H9 (cell line): ENCODE measurements around the gene CHD1. TPM values are rescaled to one million over a fixed set of nuclear protein-coding genes. Genes with fewer than 3 reads are reported as not detected.

Experiments used
- DNase-seq: peaks from one replicate; pipeline ENCODE4 v3.0.0-alpha.2; 2017
- H2AFZ ChIP-seq: one replicate; pipeline ENCODE4 v1.6.1; 2013; ENCODE audit warnings: mild to moderate bottlenecking, low read length, control low read depth, moderate library complexity
- H2AK5ac ChIP-seq: 2 replicates; pipeline ENCODE4 v1.6.1; 2013; ENCODE audit warnings: low read length, control low read depth, mixed read lengths; ENCODE audit not compliant: insufficient read length
- H2BK120ac ChIP-seq: one replicate; pipeline ENCODE4 v1.6.1; 2013; ENCODE audit warnings: low read depth, mild to moderate bottlenecking, low read length, control low read depth, inconsistent platforms; ENCODE audit not compliant: poor library complexity, severe bottlenecking
- H2BK12ac ChIP-seq: 2 replicates; pipeline ENCODE4 v1.6.1; 2013; ENCODE audit warnings: low read length, control low read depth, mixed read lengths, low read depth; ENCODE audit not compliant: insufficient read length
- H2BK15ac ChIP-seq: 2 replicates; pipeline ENCODE4 v1.6.1; 2013; ENCODE audit warnings: low read depth, low read length, control low read depth
- H2BK20ac ChIP-seq: one replicate; pipeline ENCODE4 v1.6.1; 2013; ENCODE audit warnings: low read depth, mild to moderate bottlenecking, low read length, control low read depth, inconsistent platforms; ENCODE audit not compliant: poor library complexity, severe bottlenecking
- H2BK5ac ChIP-seq: 2 replicates; pipeline ENCODE4 v1.6.1; 2013; ENCODE audit warnings: low read length, control low read depth, mixed read lengths; ENCODE audit not compliant: insufficient read length
- H3K14ac ChIP-seq: 2 replicates; pipeline ENCODE4 v1.6.1; 2013; ENCODE audit warnings: low read length, control low read depth; ENCODE audit not compliant: insufficient read depth
- H3K18ac ChIP-seq: 2 replicates; pipeline ENCODE4 v1.6.1; 2013; ENCODE audit warnings: low read depth, mild to moderate bottlenecking, mixed read lengths, low read length, control low read depth; ENCODE audit not compliant: insufficient read length
- H3K23ac ChIP-seq: 2 replicates; pipeline ENCODE4 v1.6.1; 2013; ENCODE audit warnings: low read length, control low read depth, mixed read lengths, low read depth; ENCODE audit not compliant: insufficient read length
- H3K23me2 ChIP-seq: 2 replicates; pipeline ENCODE4 v1.6.1; 2013; ENCODE audit warnings: low read depth, mild to moderate bottlenecking, mixed read lengths, low read length, control low read depth; ENCODE audit not compliant: insufficient read length, poor library complexity, severe bottlenecking
- H3K27ac ChIP-seq: 2 replicates; pipeline ENCODE4 v1.5.1; 2013; ENCODE audit warnings: low read length, control low read depth, mixed read lengths, low read depth; ENCODE audit not compliant: insufficient read length
- H3K27me3 ChIP-seq: 2 replicates; pipeline ENCODE4 v1.6.1; 2013; ENCODE audit warnings: low read length, control low read depth, inconsistent platforms; ENCODE audit not compliant: insufficient read depth
- H3K4ac ChIP-seq: 2 replicates; pipeline ENCODE4 v1.6.1; 2013; ENCODE audit warnings: low read depth, mild to moderate bottlenecking, control low read depth, inconsistent platforms, low read length, moderate library complexity
- H3K4me1 ChIP-seq: 2 replicates; pipeline ENCODE4 v1.6.1; 2013; ENCODE audit warnings: low read length, control low read depth, inconsistent platforms; ENCODE audit not compliant: insufficient read depth
- H3K4me2 ChIP-seq: 2 replicates; pipeline ENCODE4 v1.6.1; 2013; ENCODE audit warnings: low read length, control low read depth, mixed read lengths; ENCODE audit not compliant: insufficient read length, insufficient read depth
- H3K56ac ChIP-seq: 2 replicates; pipeline ENCODE4 v1.6.1; 2013; ENCODE audit warnings: low read depth, mild to moderate bottlenecking, mixed read lengths, low read length, control low read depth; ENCODE audit not compliant: insufficient read length
- H3K79me1 ChIP-seq: 2 replicates; pipeline ENCODE4 v1.6.1; 2013; ENCODE audit warnings: low read depth, mild to moderate bottlenecking, moderate library complexity, low read length, control low read depth, inconsistent platforms; ENCODE audit not compliant: insufficient read depth, poor library complexity, severe bottlenecking
- H3K79me2 ChIP-seq: 2 replicates; pipeline ENCODE4 v1.6.1; 2013; ENCODE audit warnings: low read length, control low read depth, inconsistent platforms; ENCODE audit not compliant: insufficient read depth
- H3K9ac ChIP-seq: 2 replicates; pipeline ENCODE4 v1.6.1; 2013; ENCODE audit warnings: low read length, control low read depth, mixed read lengths; ENCODE audit not compliant: insufficient read length; ENCODE audit errors: extremely low read depth
- H3K9me3 ChIP-seq: one replicate; pipeline ENCODE4 v1.6.1; 2013; ENCODE audit warnings: low read depth, low read length, inconsistent platforms; ENCODE audit not compliant: control insufficient read depth
- H3T11ph ChIP-seq: one replicate; pipeline ENCODE4 v1.6.1; 2013; ENCODE audit warnings: mild to moderate bottlenecking, low read length, control low read depth, inconsistent platforms
- H4K20me1 ChIP-seq: one replicate; pipeline ENCODE4 v1.6.1; 2013; ENCODE audit not compliant: control insufficient read depth, insufficient read length, insufficient read depth
- H4K5ac ChIP-seq: 2 replicates; pipeline ENCODE4 v1.6.1; 2013; ENCODE audit warnings: low read depth, mild to moderate bottlenecking, mixed read lengths, low read length, control low read depth; ENCODE audit not compliant: insufficient read length
- H4K8ac ChIP-seq: replicated peaks from 2 replicates; pipeline ENCODE4 v1.6.1; 2013; ENCODE audit warnings: low read length, control low read depth, mixed read lengths, low read depth; ENCODE audit not compliant: insufficient read length
- H4K91ac ChIP-seq: 2 replicates; pipeline ENCODE4 v1.6.1; 2013; ENCODE audit warnings: low read depth, mild to moderate bottlenecking, moderate library complexity, mixed read lengths, low read length, control low read depth; ENCODE audit not compliant: insufficient read length
- H3K27ac Mint-ChIP-seq, 3 experiments: 2 replicates in 2 of 3; 3 replicates in 1 of 3; pipeline ENCODE4 v1.8.0; 2020 to 2021; ENCODE audit warnings: mixed read lengths in 3 of 3, mild to moderate bottlenecking in 1 of 3, moderate library complexity in 1 of 3
- H3K27me3 Mint-ChIP-seq: 2 replicates; pipeline ENCODE4 v1.8.0; 2021; ENCODE audit warnings: low read depth, mild to moderate bottlenecking, moderate library complexity, mixed read lengths
- H3K36me3 Mint-ChIP-seq, 3 experiments: 2 replicates in 2 of 3; 3 replicates in 1 of 3; pipeline ENCODE4 v1.8.0; 2020 to 2021; ENCODE audit warnings: low read depth in 3 of 3, mixed read lengths in 3 of 3; ENCODE audit not compliant: insufficient read depth in 1 of 3
- H3K4me1 Mint-ChIP-seq, 2 experiments: 2 replicates each; pipeline ENCODE4 v1.8.0; 2020; ENCODE audit warnings: mixed read lengths in 2 of 2
- H3K4me3 Mint-ChIP-seq, 2 experiments: 2 replicates in 1 of 2; 3 replicates in 1 of 2; pipeline ENCODE4 v1.8.0; 2020 to 2021; ENCODE audit warnings: mild to moderate bottlenecking in 2 of 2, mixed read lengths in 2 of 2, moderate library complexity in 1 of 2
- H3K9me3 Mint-ChIP-seq, 2 experiments: 2 replicates in 1 of 2; 3 replicates in 1 of 2; pipeline ENCODE4 v1.8.0; 2020; ENCODE audit warnings: mild to moderate bottlenecking in 2 of 2, mixed read lengths in 2 of 2, moderate library complexity in 1 of 2
- CTCF ChIP-seq: fragments of 200-600 bp; sonication (generic); conservative IDR thresholded peaks from 3 replicates; pipeline ENCODE4 v1.8.0; 2021; ENCODE audit warnings: antibody characterized with exemption, mild to moderate bottlenecking
- WGBS: extraction: QIAGEN DNeasy Blood & Tissue Kit; methylation state at CpG from one replicate; pipeline ENCODE4 v1.1.7; 2013; ENCODE audit warnings: missing lambda C conversion rate, low lambda C conversion rate, mixed read lengths; ENCODE audit not compliant: insufficient read length; ENCODE audit errors: extremely low coverage; 5-methylcytosine and 5-hydroxymethylcytosine counted together
- total RNA-seq: library from RNA; stranded (reverse); gene quantifications from 2 replicates; pipeline ENCODE4 v1.2.1, GENCODE V29; 2021

CHD1 gene
- total RNA-seq, 1 experiment from 2014 or later = 62.7 TPM

DNA sequence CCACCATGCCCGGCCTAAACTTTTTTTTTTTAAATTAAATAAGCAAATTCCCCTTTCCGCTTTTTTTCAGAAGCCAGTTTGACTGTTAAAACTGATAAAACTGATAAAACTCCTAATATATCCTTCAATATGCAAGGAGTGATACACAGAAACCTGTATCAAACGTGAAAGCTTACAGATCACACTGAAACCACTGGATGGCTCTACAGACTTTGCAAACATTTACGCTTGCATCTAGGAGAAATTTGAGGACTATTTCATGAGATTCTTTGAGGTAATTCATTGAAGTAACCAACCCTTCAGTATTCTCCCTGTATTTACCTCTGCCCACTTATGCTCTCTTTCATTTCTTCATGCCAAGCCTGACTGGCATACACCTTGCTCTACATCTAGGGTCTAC lies 40.6 kb upstream of the CHD1 start:
- H3K56ac ChIP-seq = no peak overlapping the region
- Mint-ChIP-seq H3K4me3 (no peak overlapping the region), H3K9me3 (peaks cover 12 to 16% of the 10 kb centered on the region in 2 experiments), H3K4me1 (peaks cover 0 to 4% of the 10 kb centered on the region in 2 experiments; a peak in 1 of 4 replicates), H3K27me3 (peaks cover 19% of the 10 kb centered on the region), H3K27ac (no peak overlapping the region), H3K36me3 (peaks cover 2 to 15% (median 6%) of the 10 kb centered on the region in 3 experiments; a peak in 6 of 7 replicates)
- no peak overlapping the region for H4K5ac ChIP-seq
- H2AK5ac ChIP-seq = no peak overlapping the region
- no peaks in the 10 kb centered on the region for H3K9me3 ChIP-seq
- no peak overlapping the region for H2BK5ac ChIP-seq
- H4K20me1 ChIP-seq = no peaks in the 10 kb centered on the region
- no peak overlapping the region for H3K14ac ChIP-seq
- no peak overlapping the region for H2BK20ac ChIP-seq
- no peak overlapping the region for H2BK12ac ChIP-seq
- TF ChIP-seq CTCF = no peak
- H2BK120ac ChIP-seq = no peak overlapping the region
- no peak for DNase-seq
- H4K91ac ChIP-seq = no peak overlapping the region
- H3K23ac ChIP-seq = no peak overlapping the region
- H2AFZ ChIP-seq = no peak overlapping the region
- H4K8ac ChIP-seq = no peak overlapping the region
- H3K27ac ChIP-seq = no peak overlapping the region
- no peak overlapping the region for H3T11ph ChIP-seq
- no peak overlapping the region for H3K4ac ChIP-seq
- no peaks in the 10 kb centered on the region for H3K23me2 ChIP-seq
- WGBS = no CpG with 5 or more reads among the region's 4 CpGs
- no peak overlapping the region for H3K9ac ChIP-seq
- no peak overlapping the region for H2BK15ac ChIP-seq
- no peaks in the 10 kb centered on the region for H3K27me3 ChIP-seq
- H3K4me2 ChIP-seq = no peak overlapping the region
- no peak overlapping the region for H3K18ac ChIP-seq
- H3K79me2 ChIP-seq = no peaks in the 10 kb centered on the region
- no peaks in the 10 kb centered on the region for H3K4me1 ChIP-seq
- H3K79me1 ChIP-seq = no peaks in the 10 kb centered on the region
